Dermis blood vessel endothelial cell (primary cell): ENCODE data around the gene TAF11L8. TPM values are rescaled to one million over a fixed set of nuclear protein-coding genes. Genes with fewer than 3 reads are reported as not detected.
"Not testable (repeated sequence)": the region's sequence is repeated elsewhere in the genome, so short reads cannot be mapped to it uniquely, and the experiment has no call there.

Source experiments
- DNase-seq: peaks from one replicate; pipeline ENCODE4 v3.0.0; 2010
- total RNA-seq: library from RNA; depleted of rRNA; stranded (reverse); fragments of >200 nt; gene quantifications from 2 replicates; pipeline ENCODE4 v1.2.3, GENCODE V29; 2014

TAF11L8 gene
- not detected in 2 replicates for total RNA-seq

- DNase-seq: not testable (repeated sequence)
Observed at GRCh38 chr5:17590860-17591259, at the start of gene TAF11L8. TSS of gene TAF11L8 (minus strand) at chr5:17590960.

DNA sequence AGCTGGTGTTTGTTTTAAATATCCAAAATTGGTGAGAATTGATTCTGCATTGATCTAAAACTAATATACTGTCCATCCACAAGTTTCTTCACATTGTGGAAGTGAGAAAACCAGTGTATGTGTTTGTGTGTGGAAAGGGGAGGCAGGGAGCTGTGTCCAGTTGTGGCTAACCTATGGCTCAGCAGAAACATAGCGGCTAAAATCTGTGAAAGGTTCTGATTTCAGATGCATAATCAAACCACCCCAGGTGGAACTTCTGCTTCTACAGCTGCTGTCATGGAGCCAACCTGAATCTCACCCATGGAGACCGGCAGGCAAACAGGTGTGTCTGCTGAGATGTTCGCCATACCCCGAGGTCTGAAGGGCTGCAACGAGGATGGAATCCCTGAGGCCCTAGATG is 43.4 kb upstream of the TAF11L8 start, which contains the start of gene TAF11L14:
Gene TAF11L14, plus strand, starts transcription at position 301 of the 400 bp plus-strand sequence.
- no peak for DNase-seq

GRCh38 chr5:17631788-17632187 is 41.0 kb upstream of the TAF11L8 start, which contains the start of gene TAF11L13:
TSS of gene TAF11L13 (plus strand) at chr5:17632088.
- not testable (repeated sequence) for DNase-seq

GRCh38 chr5:17625686-17626085 is 34.9 kb upstream of the TAF11L8 start:
- DNase-seq: no peak

DNA sequence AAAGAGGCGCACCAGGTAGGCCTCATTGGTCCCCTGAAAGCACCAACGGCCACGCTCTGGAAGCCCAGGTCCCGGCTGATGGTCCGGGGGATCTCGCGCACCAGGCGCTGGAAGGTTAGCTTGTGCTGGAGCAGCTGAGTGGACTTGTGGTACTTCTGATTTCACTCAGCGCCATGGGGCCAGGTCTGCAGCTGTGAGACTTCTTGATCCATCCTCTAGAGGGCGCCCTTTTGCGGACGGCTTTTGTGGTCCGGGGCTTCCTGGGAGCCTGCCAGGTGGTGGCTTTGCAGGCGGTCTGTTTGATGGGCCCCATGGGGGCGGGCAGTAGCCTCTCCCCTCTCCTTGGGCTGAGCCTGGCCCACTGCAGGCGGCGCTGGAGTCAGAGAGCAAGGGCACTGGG is 29.9 kb upstream of the TAF11L8 start:
- DNase-seq: no peak

DNA sequence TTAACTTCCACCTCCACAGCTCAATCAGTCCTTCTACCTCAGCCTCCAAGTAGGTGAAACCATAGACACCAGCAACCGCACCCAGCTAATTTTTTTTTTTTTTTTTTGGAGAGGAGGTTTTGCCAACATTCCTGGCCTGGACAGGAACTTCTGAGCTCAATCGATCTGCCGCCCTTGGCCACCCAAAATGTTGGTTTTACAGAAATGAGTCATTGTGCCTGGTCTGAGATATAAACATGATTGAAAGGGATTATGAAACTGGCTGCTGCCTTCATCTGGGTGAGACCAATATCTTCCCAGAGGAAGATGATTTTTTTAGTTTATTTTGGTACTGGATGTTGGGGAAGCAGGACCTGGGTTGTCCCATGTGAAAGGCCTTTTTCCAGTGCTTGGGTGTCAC is 28.6 kb upstream of the TAF11L8 start:
- DNase-seq: no peak

- DNase-seq: no peak
Observed at GRCh38 chr5:17614872-17615605, 24.3 kb upstream of the TAF11L8 start.

- not testable (repeated sequence) for DNase-seq
Observed at GRCh38 chr5:17610092-17610491, 19.3 kb upstream of the TAF11L8 start, which contains the start of gene TAF11L12. TSS of gene TAF11L12 (plus strand) at chr5:17610392.

DNA sequence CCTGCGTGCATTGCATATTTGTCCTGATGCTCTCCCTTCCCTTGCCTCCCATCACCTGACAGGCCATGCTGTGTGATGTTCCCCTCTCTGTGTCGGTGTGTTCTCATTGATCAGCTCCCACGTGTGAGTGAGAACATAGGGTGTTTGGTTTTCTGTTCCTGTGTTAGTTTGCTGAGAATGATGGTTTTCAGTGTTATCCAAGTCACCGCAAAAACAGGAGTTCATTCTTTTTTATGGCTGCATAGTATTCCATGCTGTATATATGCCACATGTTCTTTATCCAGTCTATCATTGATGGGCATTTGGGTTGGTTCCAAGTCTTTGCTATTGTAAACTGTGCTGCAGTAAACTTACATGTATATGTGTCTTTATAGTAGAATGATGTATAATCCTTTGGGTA is 16.7 kb upstream of the TAF11L8 start:
- not testable (repeated sequence) for DNase-seq

DNA sequence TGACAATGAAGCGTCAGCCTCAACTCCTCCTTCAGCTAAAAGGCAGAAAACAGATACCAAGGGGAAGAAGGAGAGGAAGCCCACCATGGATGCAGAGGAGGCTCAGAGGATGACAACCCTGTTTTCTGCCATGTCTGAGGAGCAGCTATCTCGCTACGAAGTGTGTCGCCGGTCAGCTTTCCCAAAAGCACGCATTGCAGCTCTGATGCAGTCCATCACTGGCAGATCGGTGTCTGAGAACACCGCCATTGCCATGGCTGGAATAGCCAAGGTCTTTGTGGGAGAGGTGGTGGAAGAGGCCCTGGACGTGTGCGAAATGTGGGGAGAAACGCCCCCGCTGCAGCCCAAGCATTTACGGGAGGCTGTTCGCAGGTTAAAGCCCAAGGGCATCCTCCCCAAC is 14.2 kb upstream of the TAF11L8 start:
- DNase-seq: no peak

DNA sequence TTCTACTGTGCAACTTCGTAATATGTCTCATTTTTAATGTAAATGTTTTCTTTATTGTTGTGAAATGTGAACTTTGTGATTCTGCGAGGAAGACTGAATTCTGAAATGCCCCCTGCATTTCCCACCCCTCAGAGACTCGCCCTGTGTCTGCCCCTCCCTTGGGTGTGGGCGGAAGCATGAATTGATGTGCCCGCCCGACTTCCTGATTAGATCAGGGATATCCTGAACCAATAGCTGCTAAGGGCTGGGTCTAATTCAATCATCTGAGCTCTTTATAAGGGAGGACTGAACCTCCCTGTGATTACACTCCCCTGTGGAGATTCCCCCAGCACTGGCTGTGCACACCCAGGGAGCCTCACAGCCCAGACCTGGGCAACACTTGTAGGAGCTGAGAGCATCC is 13.1 kb upstream of the TAF11L8 start, which contains the start of gene TAF11L11:
Gene TAF11L11, plus strand, starts transcription at position 304 of the 400 bp plus-strand sequence.
- not testable (repeated sequence) for DNase-seq

- DNase-seq: not testable (repeated sequence)
Observed at GRCh38 chr5:17597728-17598127, 7.0 kb upstream of the TAF11L8 start, which contains the start of gene TAF11L10. TSS of gene TAF11L10 (minus strand) at chr5:17597828.

DNA sequence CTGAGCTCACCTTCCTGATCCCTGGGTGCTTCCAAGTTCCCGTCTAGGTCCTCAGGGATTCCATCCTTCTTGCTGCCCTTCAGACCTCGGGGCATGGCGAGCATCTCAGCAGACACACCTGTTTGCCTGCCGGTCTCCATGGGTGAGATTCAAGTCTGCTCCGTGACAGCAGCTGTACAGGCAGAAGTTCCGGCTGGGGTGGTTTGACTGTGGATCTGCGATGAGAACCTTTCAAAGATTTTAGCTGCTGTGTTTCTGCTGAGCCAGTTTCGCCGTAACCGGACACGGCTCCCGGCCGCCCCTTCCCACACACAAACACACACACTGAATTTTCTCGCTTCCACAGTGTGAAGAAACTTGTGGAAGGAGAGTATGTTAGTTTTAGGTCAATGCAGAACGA is 3.5 kb upstream of the TAF11L8 start, which contains the start of gene TAF11L9:
Gene TAF11L9, minus strand, starts transcription at position 140 of the 400 bp plus-strand sequence.
- not testable (repeated sequence) for DNase-seq

GRCh38 chr5:17585658-17586057 is 5.1 kb downstream of the TAF11L8 start, which contains the start of gene TAF11L7:
TSS of gene TAF11L7 (minus strand) at chr5:17585758.
- DNase-seq: not testable (repeated sequence)

Other genes starting within 250 kb of the TAF11L8 start
- not detected in 2 replicates for gene TAF11L2, start 92.7 kb downstream of the TAF11L8 start, total RNA-seq
- not detected in 2 replicates for gene TAF11L3, start 72.6 kb downstream of the TAF11L8 start, total RNA-seq
- not detected in 2 replicates for gene TAF11L4, start 69.2 kb downstream of the TAF11L8 start, total RNA-seq
- not detected in 2 replicates for gene TAF11L5, start 65.7 kb downstream of the TAF11L8 start, total RNA-seq
- not detected in 2 replicates for gene TAF11L6, start 62.3 kb downstream of the TAF11L8 start, total RNA-seq
- gene TAF11L7, start 5.2 kb downstream of the TAF11L8 start, total RNA-seq: not detected in 2 replicates
- not detected in 2 replicates for gene TAF11L9, start 3.4 kb upstream of the TAF11L8 start, total RNA-seq
- gene TAF11L10, start 6.9 kb upstream of the TAF11L8 start, total RNA-seq: not detected in 2 replicates
- gene TAF11L11, start 13.2 kb upstream of the TAF11L8 start, total RNA-seq: not detected in 2 replicates
- not detected in 2 replicates for gene TAF11L12, start 19.4 kb upstream of the TAF11L8 start, total RNA-seq
- not detected in 2 replicates for gene TAF11L13, start 41.1 kb upstream of the TAF11L8 start, total RNA-seq
- gene TAF11L14, start 43.5 kb upstream of the TAF11L8 start, total RNA-seq: not detected in 2 replicates